GM23338 (cell line): ENCODE data around the gene ULK4. TPM values are rescaled to one million over a fixed set of nuclear protein-coding genes. Genes with fewer than 3 reads are reported as not detected.

Experiments
- ATAC-seq: fragments of 200-7000 bp; cut with Tn5 transposase; 3 replicates; pipeline ENCODE4 v1.9.1; 2020
- DNase-seq: peaks from one replicate; pipeline ENCODE4 v3.0.0-alpha.2; 2015; ENCODE audit warnings: low spot score
- H2AFZ ChIP-seq: fragments of 200-600 bp; sonication (generic); 2 replicates; pipeline ENCODE4 v1.8.0; 2016; ENCODE audit warnings: antibody characterized with exemption, mild to moderate bottlenecking, moderate library complexity
- H3F3A ChIP-seq: fragments of 200-600 bp; sonication (generic); replicated peaks from 2 replicates; pipeline ENCODE4 v1.8.0; 2017; ENCODE audit warnings: antibody characterized with exemption, mixed run types, low read depth
- H3K27ac ChIP-seq: fragments of 200-600 bp; sonication (generic); 2 replicates; pipeline ENCODE4 v1.6.1; 2016; ENCODE audit warnings: low read depth
- H3K27me3 ChIP-seq: fragments of 200-600 bp; sonication (generic); 2 replicates; pipeline ENCODE4 v1.8.0; 2016; ENCODE audit warnings: mild to moderate bottlenecking, mixed run types, moderate library complexity; ENCODE audit not compliant: insufficient read depth
- H3K36me3 ChIP-seq: fragments of 200-600 bp; sonication (generic); 2 replicates; pipeline ENCODE4 v1.8.0; 2016; ENCODE audit warnings: mild to moderate bottlenecking; ENCODE audit not compliant: insufficient read depth
- H3K4me1 ChIP-seq: fragments of 200-600 bp; sonication (generic); 2 replicates; pipeline ENCODE4 v1.8.0; 2016; ENCODE audit warnings: mild to moderate bottlenecking, moderate library complexity; ENCODE audit not compliant: insufficient read depth
- H3K4me2 ChIP-seq: fragments of 200-600 bp; sonication (generic); 2 replicates; pipeline ENCODE4 v1.7.1; 2017; ENCODE audit warnings: mixed run types
- H3K4me3 ChIP-seq: fragments of 200-600 bp; sonication (generic); 2 replicates; pipeline ENCODE4 v1.6.1; 2016; ENCODE audit warnings: mixed run types
- H3K79me2 ChIP-seq: fragments of 200-600 bp; sonication (generic); replicated peaks from 2 replicates; pipeline ENCODE4 v1.8.0; 2017; ENCODE audit warnings: mild to moderate bottlenecking; ENCODE audit not compliant: insufficient read depth
- H3K9me2 ChIP-seq: fragments of 200-600 bp; sonication (generic); 2 replicates; pipeline ENCODE4 v1.8.0; 2017; ENCODE audit not compliant: insufficient read depth
- H4K20me1 ChIP-seq: fragments of 200-600 bp; sonication (generic); replicated peaks from 2 replicates; pipeline ENCODE4 v1.8.0; 2017; ENCODE audit warnings: mild to moderate bottlenecking; ENCODE audit not compliant: insufficient read depth
- H3K27ac Mint-ChIP-seq: 2 replicates; pipeline ENCODE4 v1.8.0; 2020; ENCODE audit warnings: inconsistent platforms, mild to moderate bottlenecking, moderate library complexity, mixed read lengths
- H3K27me3 Mint-ChIP-seq: 3 replicates; pipeline ENCODE4 v1.8.0; 2022; ENCODE audit warnings: low read depth, mild to moderate bottlenecking, moderate library complexity, mixed read lengths, inconsistent platforms; ENCODE audit not compliant: insufficient read depth, poor library complexity
- H3K36me3 Mint-ChIP-seq: 3 replicates; pipeline ENCODE4 v1.8.0; 2021; ENCODE audit warnings: low read depth, mild to moderate bottlenecking, inconsistent platforms, moderate library complexity, mixed read lengths
- H3K4me1 Mint-ChIP-seq: 3 replicates; pipeline ENCODE4 v1.8.0; 2020; ENCODE audit warnings: mild to moderate bottlenecking, inconsistent platforms, mixed read lengths
- H3K4me3 Mint-ChIP-seq: 3 replicates; pipeline ENCODE4 v1.8.0; 2021; ENCODE audit warnings: moderate library complexity, mild to moderate bottlenecking, inconsistent platforms, mixed read lengths
- H3K9me3 Mint-ChIP-seq: 3 replicates; pipeline ENCODE4 v1.8.0; 2020; ENCODE audit warnings: moderate library complexity, mild to moderate bottlenecking, inconsistent platforms, mixed read lengths
- CREB1 ChIP-seq: fragments of 250-450 bp; sonication (Bioruptor Pico); IDR thresholded peaks from 2 replicates; pipeline ENCODE4 v1.5.0; 2020; ENCODE audit warnings: low read depth, mild to moderate bottlenecking, moderate library complexity
- ETS1 ChIP-seq: IDR thresholded peaks from 2 replicates; pipeline ENCODE4 v1.6.1; 2016; ENCODE audit warnings: antibody characterized with exemption
- EZH2 ChIP-seq: fragments of 200-600 bp; sonication (generic); IDR thresholded peaks from one replicate; pipeline ENCODE4 v1.8.0; 2017; ENCODE audit warnings: antibody characterized with exemption, mild to moderate bottlenecking, low read depth; ENCODE audit not compliant: unreplicated experiment
- EZH2phosphoT487 ChIP-seq: fragments of 200-600 bp; sonication (generic); IDR thresholded peaks from one replicate; pipeline ENCODE4 v1.8.1; 2018; ENCODE audit warnings: antibody characterized with exemption; ENCODE audit not compliant: unreplicated experiment
- ZNF114 ChIP-seq: fragments of 250-450 bp; sonication (Bioruptor Pico); IDR thresholded peaks from 2 replicates; pipeline ENCODE4 v1.5.0; 2020; ENCODE audit warnings: mild to moderate bottlenecking, moderate library complexity
- ZNF331 ChIP-seq: fragments of 250-450 bp; sonication (Bioruptor Pico); IDR thresholded peaks from 2 replicates; pipeline ENCODE4 v1.5.0; 2020; ENCODE audit warnings: low read depth, mild to moderate bottlenecking, moderate library complexity
- polyA plus RNA-seq: library from polyadenylated mRNA; unstranded; fragments of >200 nt; fragmentation: Nextera tagmentation; extraction: Ambion mirVana; gene quantifications from 2 replicates; pipeline ENCODE4 v1.2.1, GENCODE V29; 2016
- total RNA-seq: library from RNA; depleted of rRNA; stranded (reverse); fragments of >200 nt; shearing (Covaris generic); gene quantifications from 2 replicates; pipeline ENCODE4 v1.2.3, GENCODE V29; 2014
- TF ChIP-seq, protein P1 (sequence below): IDR thresholded peaks from one replicate; pipeline ENCODE4 v1.6.1; 2018; ENCODE audit warnings: antibody characterized with exemption; ENCODE audit not compliant: unreplicated experiment
- TF ChIP-seq, protein P2 (sequence below): fragments of 250-450 bp; sonication (Bioruptor Pico); IDR thresholded peaks from 2 replicates; pipeline ENCODE4 v1.5.0; 2020; ENCODE audit warnings: mild to moderate bottlenecking, moderate library complexity

Gene ULK4
- total and polyA plus RNA-seq, 2 experiments from 2014 or later = 20.8 to 41.4 TPM

DNA sequence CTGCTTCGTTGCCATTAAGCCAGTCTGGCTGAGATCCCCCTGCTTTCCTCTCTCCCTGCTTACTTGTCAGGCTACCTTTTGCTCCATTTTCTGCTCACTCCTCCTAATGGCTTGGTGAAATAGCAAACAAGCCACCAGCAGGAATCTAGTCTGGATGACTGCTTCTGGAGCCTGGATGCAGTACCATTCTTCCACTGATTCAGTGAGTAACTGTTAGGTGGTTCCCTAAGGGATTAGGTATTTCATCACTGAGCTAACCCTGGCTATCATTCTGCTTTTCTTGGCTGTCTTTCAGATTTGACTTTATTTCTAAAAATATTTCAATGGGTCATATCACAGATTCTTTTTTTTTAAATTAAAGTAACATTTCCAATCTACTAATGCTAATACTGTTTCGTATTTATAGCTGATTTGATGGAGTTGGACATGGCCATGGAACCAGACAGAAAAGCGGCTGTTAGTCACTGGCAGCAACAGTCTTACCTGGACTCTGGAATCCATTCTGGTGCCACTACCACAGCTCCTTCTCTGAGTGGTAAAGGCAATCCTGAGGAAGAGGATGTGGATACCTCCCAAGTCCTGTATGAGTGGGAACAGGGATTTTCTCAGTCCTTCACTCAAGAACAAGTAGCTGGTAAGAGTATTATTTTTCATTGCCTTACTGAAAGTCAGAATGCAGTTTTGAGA, 737.6 kb downstream of the ULK4 start:
- no peak overlapping the region for H3K4me3 ChIP-seq
- H3K4me1 ChIP-seq = peaks cover 18% of the 10 kb centered on the region; the same call in 1 of the 2 replicates
- peaks cover 2% of the 10 kb centered on the region for H3K27me3 Mint-ChIP-seq
- no peak overlapping the region for H3K27ac Mint-ChIP-seq
- no peak for TF ChIP-seq ETS1
- TF ChIP-seq EZH2phosphoT487 = no peak
- no peak for TF ChIP-seq EZH2
- TF ChIP-seq CREB1 (CRISPR knock-in tag) = no peak
- no peak for TF ChIP-seq ZNF331 (CRISPR knock-in tag)
- TF ChIP-seq, protein P1, sequence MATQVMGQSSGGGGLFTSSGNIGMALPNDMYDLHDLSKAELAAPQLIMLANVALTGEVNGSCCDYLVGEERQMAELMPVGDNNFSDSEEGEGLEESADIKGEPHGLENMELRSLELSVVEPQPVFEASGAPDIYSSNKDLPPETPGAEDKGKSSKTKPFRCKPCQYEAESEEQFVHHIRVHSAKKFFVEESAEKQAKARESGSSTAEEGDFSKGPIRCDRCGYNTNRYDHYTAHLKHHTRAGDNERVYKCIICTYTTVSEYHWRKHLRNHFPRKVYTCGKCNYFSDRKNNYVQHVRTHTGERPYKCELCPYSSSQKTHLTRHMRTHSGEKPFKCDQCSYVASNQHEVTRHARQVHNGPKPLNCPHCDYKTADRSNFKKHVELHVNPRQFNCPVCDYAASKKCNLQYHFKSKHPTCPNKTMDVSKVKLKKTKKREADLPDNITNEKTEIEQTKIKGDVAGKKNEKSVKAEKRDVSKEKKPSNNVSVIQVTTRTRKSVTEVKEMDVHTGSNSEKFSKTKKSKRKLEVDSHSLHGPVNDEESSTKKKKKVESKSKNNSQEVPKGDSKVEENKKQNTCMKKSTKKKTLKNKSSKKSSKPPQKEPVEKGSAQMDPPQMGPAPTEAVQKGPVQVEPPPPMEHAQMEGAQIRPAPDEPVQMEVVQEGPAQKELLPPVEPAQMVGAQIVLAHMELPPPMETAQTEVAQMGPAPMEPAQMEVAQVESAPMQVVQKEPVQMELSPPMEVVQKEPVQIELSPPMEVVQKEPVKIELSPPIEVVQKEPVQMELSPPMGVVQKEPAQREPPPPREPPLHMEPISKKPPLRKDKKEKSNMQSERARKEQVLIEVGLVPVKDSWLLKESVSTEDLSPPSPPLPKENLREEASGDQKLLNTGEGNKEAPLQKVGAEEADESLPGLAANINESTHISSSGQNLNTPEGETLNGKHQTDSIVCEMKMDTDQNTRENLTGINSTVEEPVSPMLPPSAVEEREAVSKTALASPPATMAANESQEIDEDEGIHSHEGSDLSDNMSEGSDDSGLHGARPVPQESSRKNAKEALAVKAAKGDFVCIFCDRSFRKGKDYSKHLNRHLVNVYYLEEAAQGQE = no peak
- TF ChIP-seq, protein P2, sequence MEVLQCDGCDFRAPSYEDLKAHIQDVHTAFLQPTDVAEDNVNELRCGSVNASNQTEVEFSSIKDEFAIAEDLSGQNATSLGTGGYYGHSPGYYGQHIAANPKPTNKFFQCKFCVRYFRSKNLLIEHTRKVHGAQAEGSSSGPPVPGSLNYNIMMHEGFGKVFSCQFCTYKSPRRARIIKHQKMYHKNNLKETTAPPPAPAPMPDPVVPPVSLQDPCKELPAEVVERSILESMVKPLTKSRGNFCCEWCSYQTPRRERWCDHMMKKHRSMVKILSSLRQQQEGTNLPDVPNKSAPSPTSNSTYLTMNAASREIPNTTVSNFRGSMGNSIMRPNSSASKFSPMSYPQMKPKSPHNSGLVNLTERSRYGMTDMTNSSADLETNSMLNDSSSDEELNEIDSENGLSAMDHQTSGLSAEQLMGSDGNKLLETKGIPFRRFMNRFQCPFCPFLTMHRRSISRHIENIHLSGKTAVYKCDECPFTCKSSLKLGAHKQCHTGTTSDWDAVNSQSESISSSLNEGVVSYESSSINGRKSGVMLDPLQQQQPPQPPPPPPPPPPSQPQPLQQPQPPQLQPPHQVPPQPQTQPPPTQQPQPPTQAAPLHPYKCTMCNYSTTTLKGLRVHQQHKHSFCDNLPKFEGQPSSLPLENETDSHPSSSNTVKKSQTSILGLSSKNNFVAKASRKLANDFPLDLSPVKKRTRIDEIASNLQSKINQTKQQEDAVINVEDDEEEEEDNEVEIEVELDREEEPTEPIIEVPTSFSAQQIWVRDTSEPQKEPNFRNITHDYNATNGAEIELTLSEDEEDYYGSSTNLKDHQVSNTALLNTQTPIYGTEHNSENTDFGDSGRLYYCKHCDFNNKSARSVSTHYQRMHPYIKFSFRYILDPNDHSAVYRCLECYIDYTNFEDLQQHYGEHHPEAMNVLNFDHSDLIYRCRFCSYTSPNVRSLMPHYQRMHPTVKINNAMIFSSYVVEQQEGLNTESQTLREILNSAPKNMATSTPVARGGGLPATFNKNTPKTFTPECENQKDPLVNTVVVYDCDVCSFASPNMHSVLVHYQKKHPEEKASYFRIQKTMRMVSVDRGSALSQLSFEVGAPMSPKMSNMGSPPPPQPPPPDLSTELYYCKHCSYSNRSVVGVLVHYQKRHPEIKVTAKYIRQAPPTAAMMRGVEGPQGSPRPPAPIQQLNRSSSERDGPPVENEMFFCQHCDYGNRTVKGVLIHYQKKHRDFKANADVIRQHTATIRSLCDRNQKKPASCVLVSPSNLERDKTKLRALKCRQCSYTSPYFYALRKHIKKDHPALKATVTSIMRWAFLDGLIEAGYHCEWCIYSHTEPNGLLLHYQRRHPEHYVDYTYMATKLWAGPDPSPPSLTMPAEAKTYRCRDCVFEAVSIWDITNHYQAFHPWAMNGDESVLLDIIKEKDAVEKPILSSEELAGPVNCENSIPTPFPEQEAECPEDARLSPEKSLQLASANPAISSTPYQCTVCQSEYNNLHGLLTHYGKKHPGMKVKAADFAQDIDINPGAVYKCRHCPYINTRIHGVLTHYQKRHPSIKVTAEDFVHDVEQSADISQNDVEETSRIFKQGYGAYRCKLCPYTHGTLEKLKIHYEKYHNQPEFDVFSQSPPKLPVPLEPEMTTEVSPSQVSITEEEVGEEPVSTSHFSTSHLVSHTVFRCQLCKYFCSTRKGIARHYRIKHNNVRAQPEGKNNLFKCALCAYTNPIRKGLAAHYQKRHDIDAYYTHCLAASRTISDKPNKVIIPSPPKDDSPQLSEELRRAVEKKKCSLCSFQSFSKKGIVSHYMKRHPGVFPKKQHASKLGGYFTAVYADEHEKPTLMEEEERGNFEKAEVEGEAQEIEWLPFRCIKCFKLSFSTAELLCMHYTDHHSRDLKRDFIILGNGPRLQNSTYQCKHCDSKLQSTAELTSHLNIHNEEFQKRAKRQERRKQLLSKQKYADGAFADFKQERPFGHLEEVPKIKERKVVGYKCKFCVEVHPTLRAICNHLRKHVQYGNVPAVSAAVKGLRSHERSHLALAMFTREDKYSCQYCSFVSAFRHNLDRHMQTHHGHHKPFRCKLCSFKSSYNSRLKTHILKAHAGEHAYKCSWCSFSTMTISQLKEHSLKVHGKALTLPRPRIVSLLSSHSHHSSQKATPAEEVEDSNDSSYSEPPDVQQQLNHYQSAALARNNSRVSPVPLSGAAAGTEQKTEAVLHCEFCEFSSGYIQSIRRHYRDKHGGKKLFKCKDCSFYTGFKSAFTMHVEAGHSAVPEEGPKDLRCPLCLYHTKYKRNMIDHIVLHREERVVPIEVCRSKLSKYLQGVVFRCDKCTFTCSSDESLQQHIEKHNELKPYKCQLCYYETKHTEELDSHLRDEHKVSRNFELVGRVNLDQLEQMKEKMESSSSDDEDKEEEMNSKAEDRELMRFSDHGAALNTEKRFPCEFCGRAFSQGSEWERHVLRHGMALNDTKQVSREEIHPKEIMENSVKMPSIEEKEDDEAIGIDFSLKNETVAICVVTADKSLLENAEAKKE (CRISPR knock-in tag) = no peak
- TF ChIP-seq ZNF114 (CRISPR knock-in tag) = no peak
- H3K27me3 ChIP-seq = no peaks in the 10 kb centered on the region
- H2AFZ ChIP-seq = no peak overlapping the region
- H3K4me3 Mint-ChIP-seq = no peak overlapping the region
- peaks cover 53% of the 10 kb centered on the region for H3K36me3 Mint-ChIP-seq
- H3K79me2 ChIP-seq = peaks cover 100% of the 10 kb centered on the region
- DNase-seq (no peak), ATAC-seq (peak; percentile 31; the same call in 1 of the 3 replicates)
- H3F3A ChIP-seq = no peaks in the 10 kb centered on the region
- no peak overlapping the region for H3K27ac ChIP-seq
- H3K4me1 Mint-ChIP-seq = peaks cover 30% of the 10 kb centered on the region
- no peaks in the 10 kb centered on the region for H3K9me2 ChIP-seq
- no peaks in the 10 kb centered on the region for H3K9me3 Mint-ChIP-seq
- peaks cover 39% of the 10 kb centered on the region for H3K36me3 ChIP-seq
- no peak overlapping the region for H3K4me2 ChIP-seq
- H4K20me1 ChIP-seq = peaks cover 70% of the 10 kb centered on the region
